ENCODE measurements around the gene SPDEF. TPM values are rescaled to one million over a fixed set of nuclear protein-coding genes. Genes with fewer than 3 reads are reported as not detected.

SPDEF gene
- polyA plus RNA-seq, 1 experiment: 0.04 TPM

DNA sequence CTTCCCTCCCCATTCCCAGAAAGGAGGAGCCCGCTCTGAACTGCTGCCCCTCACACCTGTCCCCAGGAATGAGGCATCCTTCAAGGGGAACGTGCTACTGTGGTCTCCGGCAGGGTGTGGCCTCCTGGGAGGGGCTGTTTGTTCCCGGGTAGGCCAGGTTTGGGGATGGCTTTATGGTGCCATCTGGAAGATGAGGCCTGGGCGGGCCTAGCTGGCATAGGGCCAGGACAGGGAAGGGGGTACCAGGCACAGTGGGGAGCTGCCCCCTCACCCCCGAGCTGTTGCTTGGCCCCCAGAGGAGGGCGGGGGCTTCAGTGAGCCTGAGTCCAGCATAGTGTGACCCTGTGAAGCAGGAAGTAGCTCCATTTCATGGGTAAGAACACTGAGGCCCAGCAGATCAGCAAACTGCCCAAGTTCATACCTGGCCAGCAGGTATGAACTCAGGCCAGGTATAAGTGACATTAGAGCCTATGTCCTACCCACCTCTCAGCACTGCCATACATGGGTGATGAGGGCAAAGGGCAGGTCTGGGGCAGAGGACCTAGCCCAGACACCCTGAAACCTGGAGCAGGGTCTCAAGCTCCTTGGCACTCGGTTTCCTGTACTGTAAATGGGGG is 17.5 kb upstream of the SPDEF start:
- POLR2A ChIA-PET: no interaction called here
- Histone ChIP-seq H3K27ac (ENCODE audit: low read depth, low read length) (no peak overlapping the region), H3K27me3 (ENCODE audit: control insufficient read depth, insufficient read depth, low read length) (peaks cover 6% of the 10 kb centered on the region), H3K4me3 (ENCODE audit: low read depth, low read length) (no peak overlapping the region), H3K9me3 (ENCODE audit: control insufficient read depth, insufficient read depth, low read length) (no peaks in the 10 kb centered on the region)
- TF ChIP-seq CTCF (IDR thresholded peaks at IDR 0.05; ENCODE audit: low read depth, low read length): no peak
- CTCF ChIA-PET: no interaction called here
- no peak for DNase-seq (ENCODE audit: low read depth, low spot score)

GRCh38 chr6:34572585-34572984 is 16.5 kb upstream of the SPDEF start:
- Histone ChIP-seq H3K9me3 (ENCODE audit: control insufficient read depth, insufficient read depth, low read length) (no peaks in the 10 kb centered on the region), H3K4me3 (ENCODE audit: low read depth, low read length) (no peak overlapping the region), H3K27me3 (ENCODE audit: control insufficient read depth, insufficient read depth, low read length) (peaks cover 6% of the 10 kb centered on the region), H3K27ac (ENCODE audit: low read depth, low read length) (no peak overlapping the region)
- ChIA-PET POLR2A (interaction anchor here (0.5 kb wide), 1 partner anchor 614 kb away, joined by 3 read pairs; no protein-coding TSS in a partner anchor), CTCF (interaction anchor here (0.6 kb wide), 1 partner anchor 46 kb away, joined by 3 read pairs; no protein-coding TSS in a partner anchor)
- TF ChIP-seq CTCF (IDR thresholded peaks at IDR 0.05; ENCODE audit: low read depth, low read length): no peak
- DNase-seq (ENCODE audit: low read depth, low spot score): no peak

DNA sequence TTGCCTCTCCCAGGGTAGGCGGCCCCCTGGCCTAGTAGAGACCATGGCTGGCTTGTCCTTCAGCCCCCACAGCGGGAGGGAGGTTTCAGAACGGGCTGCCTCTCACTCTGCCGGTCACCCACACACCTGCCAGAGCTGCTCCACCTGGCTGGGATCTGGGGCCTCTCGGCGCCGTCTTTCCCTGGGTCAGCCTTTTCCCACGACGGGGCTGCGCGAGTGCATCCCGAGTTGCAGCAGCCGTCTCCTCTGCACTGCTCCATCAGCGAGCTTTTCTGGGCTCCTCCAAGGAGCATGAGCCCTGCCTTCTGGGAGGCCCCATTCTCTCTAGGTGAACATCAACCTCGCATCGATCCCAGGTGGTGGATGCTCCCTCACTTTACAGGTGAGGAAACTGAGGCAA is 15.9 kb upstream of the SPDEF start:
- ChIA-PET CTCF (no interaction called here), POLR2A (no interaction called here)
- Histone ChIP-seq H3K27ac (ENCODE audit: low read depth, low read length) (no peak overlapping the region), H3K4me3 (ENCODE audit: low read depth, low read length) (no peak overlapping the region), H3K27me3 (ENCODE audit: control insufficient read depth, insufficient read depth, low read length) (peaks cover 6% of the 10 kb centered on the region), H3K9me3 (ENCODE audit: control insufficient read depth, insufficient read depth, low read length) (no peaks in the 10 kb centered on the region)
- no peak for DNase-seq (ENCODE audit: low read depth, low spot score)
- TF ChIP-seq CTCF (IDR thresholded peaks at IDR 0.05; ENCODE audit: low read depth, low read length): no peak

- Histone ChIP-seq H3K4me3 (ENCODE audit: low read depth, low read length) (no peak overlapping the region), H3K27ac (ENCODE audit: low read depth, low read length) (no peak overlapping the region), H3K9me3 (ENCODE audit: control insufficient read depth, insufficient read depth, low read length) (no peaks in the 10 kb centered on the region), H3K27me3 (ENCODE audit: control insufficient read depth, insufficient read depth, low read length) (peaks cover 6% of the 10 kb centered on the region)
- POLR2A ChIA-PET: interaction anchor here (0.7 kb wide), 1 partner anchor 37 kb away, joined by 5 read pairs; no protein-coding TSS in a partner anchor
- TF ChIP-seq CTCF (IDR thresholded peaks at IDR 0.05; ENCODE audit: low read depth, low read length): no peak
- CTCF ChIA-PET: no interaction called here
- DNase-seq (ENCODE audit: low read depth, low spot score): no peak
Observed at GRCh38 chr6:34571388-34571787, 15.3 kb upstream of the SPDEF start.

DNA sequence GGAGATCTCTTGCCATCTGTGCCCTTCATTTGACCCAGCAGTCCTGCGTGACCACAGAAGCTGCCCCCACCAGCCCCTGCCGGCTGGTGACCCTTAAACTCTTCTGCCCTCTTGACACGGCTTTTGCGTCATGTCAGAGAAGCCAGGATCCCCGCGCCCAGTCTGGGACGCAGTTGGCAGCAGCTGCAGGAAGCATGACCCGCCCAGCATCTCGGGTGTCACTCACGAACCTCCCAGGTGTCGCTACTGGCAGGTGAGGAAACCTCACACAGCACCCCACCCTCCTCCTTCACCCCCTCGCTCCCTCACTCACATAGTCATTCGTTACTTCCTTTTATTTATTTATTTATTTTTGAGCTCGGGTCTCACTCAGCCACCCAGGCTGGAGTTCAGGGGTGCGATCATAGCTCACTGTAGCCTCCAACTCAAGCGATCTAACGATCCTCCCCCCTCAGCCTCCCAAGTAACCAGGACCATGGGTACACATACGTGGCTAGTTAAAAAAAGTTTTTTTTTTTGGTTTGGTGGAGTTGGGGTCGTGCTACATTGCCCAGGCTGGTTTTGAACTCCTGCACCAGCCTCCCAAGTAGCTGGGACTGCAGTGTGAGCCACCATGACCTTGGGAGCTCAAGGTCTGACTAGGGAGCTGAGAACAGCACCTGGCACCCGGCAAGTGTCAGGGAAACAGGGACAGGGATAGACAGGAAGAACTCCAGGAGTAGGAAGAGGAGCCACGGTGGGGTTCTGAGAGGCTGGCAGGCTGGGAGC is 14.1 kb upstream of the SPDEF start:
- ChIA-PET POLR2A (no interaction called here), CTCF (no interaction called here)
- no peak for TF ChIP-seq CTCF (IDR thresholded peaks at IDR 0.05; ENCODE audit: low read depth, low read length)
- H3K9me3 ChIP-seq (ENCODE audit: control insufficient read depth, insufficient read depth, low read length): no peaks in the 10 kb centered on the region
- H3K4me3 ChIP-seq (ENCODE audit: low read depth, low read length): no peak overlapping the region
- H3K27me3 ChIP-seq (ENCODE audit: control insufficient read depth, insufficient read depth, low read length): peaks cover 8% of the 10 kb centered on the region
- no peak for DNase-seq (ENCODE audit: low read depth, low spot score)
- no peak overlapping the region for H3K27ac ChIP-seq (ENCODE audit: low read depth, low read length)

All from AG04450 (cell line).